NCI-H526 (cell line): ENCODE data around the gene RNU1-1.
A peak's percentile ranks its signal among the peaks of the same experiment; 100 is the strongest.
"Not testable (repeated sequence)": the region's sequence is repeated elsewhere in the genome, so short reads cannot be mapped to it uniquely, and the experiment has no call there.

Experiments
- DNase-seq, 2 experiments: peaks; one replicate each; lab custom pipeline; 2025; lab: John Stamatoyannopoulos, UW

RNU1-1 gene

DNA sequence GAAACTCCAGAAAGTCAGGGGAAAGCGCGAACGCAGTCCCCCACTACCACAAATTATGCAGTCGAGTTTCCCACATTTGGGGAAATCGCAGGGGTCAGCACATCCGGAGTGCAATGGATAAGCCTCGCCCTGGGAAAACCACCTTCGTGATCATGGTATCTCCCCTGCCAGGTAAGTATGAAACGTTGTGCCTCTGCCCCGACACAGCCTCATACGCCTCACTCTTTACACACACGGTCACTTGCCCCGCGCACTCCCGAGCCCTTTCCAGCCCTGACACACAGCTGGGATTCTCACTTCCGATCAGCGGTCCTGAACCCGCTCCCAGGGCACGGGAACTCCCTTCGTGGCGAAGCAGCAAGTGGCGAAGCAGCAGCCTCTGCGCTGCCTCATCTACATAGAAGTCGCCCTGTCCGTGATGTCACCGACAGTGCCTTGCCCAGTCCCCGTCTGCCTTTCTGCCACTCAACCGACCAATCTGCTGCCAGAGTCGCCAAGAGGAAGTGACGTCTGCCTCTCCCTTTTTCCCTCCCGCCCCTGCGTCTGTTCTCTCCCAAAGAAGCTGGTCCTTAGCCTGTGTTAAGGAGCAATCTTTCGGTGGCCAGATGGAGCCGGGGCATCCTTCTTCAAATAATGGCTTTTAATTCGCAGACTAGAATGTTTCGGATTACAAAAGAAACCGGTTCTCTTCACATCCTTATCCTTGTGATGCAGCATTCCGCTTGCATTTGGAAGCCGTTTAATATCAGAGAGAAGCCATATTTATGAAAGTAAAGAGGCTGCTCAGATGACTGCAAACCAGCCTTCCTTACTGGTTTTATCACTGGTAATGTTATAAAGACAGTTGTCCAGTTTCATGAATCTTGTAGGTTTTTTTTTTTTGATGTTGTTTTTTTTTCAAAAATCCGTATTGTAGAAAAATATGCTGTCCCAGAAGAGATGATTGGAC lies at the start of gene RNU1-1:
Gene RNU1-1 (minus strand): TSS at position 179 of the 949 bp plus-strand sequence.
- peak; percentile 87 to 91 for DNase-seq

DNA sequence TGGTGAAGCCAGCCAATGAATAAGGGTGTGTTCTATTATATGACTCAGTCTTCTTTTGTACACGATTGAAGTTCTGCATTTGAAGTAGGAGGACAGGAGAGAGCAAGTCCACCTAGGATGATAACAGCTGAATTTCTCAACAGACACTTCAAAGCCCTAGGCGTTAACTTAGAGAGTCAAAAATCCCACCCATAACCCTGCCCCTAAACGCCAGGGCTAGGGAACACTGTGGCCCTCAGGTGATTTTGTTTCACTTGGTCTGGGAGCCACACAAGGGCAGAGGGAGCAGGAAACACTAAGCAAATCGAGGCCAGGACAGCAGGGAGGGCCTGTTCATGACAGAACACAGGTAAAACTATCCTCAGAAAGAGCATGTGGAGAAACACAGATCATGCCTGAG lies 47.0 kb upstream of the RNU1-1 start:
- not testable (repeated sequence) for DNase-seq

DNA sequence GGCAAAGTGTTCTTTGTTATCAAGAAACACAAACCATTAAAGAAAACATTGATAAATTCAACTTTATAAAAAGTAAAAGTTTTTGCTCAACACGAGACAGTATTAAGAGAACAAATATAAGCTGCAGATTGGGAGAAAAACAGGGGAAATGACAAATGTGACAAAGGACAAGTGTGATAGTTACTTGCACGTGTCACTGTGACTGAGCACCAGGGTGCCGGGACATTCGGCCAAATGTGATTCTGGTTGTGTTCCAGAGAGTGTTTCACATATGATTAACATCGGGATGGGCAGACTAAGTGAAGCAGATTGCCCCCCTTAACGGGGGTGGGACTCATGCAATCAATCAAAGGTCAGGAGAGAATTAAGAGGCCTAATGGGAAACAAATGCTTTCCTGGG lies 46.4 kb upstream of the RNU1-1 start:
- not testable (repeated sequence) for DNase-seq

DNA sequence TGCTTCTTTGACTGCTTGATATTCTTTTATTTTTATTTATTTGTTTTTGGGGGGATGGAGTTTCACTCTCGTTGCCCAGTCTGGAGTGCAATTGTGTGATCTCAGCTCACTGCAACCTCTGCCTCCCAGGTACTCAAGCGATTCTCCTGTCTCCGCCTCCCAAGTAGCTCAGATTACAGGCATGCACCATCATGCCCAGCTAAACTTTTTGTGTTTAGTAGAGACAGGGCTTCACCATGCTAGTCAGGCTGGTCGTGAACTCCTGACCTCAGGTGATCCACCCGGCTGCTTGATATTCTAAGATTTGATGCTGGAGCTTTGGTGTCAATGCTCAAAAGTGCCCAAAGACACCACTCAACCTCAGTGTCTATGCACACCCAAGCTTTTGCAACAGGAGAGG lies 45.6 kb upstream of the RNU1-1 start:
- not testable (repeated sequence) for DNase-seq

DNA sequence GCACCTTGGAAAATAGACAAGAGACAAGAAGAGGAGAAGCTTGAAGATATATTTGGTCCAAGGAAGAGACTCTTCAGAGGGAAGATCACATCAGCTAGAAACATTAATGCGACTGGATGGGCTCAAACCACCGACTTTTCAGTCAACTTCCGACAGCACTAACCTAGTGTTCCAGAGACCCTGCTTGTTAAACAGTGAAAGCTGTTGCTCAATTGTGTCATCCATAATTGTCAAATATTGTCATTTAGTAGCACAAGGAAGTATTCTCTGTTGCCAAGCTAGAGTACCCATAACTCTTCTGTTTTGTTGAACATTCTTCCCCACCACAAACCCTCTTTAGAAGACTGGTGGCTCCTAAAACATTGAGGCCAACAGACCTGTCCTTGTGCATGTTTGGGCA lies 42.9 kb upstream of the RNU1-1 start:
- not testable (repeated sequence) for DNase-seq

DNA sequence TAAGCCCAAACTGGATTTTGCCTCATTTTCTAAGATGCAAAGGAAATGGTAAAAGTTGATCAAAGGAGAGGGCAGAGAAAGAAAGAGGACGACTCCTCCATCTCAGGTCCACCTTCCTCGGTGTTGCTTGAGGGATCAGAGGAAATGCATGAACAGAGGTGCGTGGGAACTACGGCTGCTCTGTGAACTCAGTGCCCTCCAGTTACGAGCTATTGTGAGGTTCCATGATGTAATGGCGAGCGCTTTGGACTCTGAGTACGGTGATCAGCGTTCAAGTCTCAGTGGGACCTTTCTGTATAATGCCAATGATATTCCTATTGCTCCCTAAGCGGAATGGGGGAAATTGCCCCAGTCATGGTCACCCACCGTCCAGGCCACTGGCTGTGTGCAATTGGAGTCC lies 39.2 kb upstream of the RNU1-1 start:
- DNase-seq: not testable (repeated sequence)

DNA sequence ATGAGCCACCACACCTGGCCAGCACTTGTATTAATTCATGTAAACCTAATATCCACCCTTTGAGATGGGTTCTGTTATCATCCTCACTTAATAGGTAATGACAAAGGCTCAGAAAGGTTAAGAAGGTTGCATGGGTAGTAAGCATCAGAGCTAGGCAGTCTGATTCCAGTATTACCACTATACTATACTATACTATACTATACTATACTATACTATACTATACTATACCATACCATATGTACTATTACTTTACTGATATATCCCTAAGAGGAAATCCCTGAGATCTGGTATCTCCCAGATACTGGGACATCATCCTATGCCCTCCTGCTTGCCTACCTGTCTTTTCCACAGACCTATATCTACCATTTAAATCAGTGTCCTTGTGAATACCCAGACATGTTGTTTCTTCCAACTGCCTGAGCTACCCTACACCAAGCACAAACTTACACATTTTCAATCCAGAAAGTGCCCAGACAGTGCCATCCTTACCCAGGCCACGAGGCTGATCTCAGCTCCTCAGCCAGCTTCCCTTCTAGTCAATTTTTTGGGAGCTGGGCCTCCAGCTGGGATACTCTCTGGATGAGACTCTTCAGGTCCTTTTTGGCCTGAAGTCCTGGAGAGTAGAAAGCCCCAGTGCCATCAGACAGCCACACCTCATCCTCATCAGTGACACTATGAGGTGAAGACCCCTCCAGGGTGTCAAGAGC lies 36.3 kb upstream of the RNU1-1 start:
- DNase-seq: not testable (repeated sequence)

DNA sequence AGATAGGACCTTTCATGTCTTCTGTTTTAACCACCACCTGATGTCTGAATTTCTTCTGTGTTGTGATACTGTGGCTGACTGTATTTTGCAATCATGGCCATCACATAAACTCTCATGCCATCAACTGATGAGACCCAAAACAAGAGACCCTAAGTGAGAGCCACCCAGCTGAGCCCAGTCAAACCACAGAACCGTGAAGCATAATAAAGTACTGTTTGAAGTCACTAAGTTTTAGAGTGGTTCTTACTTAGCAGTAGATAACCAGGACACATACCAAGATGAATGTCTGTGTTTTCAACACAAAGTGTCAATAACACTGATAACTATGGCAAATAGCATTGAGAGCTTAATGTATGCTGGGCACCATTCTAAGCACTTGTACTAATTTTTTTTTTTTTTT lies 35.5 kb upstream of the RNU1-1 start:
- DNase-seq: not testable (repeated sequence)

DNA sequence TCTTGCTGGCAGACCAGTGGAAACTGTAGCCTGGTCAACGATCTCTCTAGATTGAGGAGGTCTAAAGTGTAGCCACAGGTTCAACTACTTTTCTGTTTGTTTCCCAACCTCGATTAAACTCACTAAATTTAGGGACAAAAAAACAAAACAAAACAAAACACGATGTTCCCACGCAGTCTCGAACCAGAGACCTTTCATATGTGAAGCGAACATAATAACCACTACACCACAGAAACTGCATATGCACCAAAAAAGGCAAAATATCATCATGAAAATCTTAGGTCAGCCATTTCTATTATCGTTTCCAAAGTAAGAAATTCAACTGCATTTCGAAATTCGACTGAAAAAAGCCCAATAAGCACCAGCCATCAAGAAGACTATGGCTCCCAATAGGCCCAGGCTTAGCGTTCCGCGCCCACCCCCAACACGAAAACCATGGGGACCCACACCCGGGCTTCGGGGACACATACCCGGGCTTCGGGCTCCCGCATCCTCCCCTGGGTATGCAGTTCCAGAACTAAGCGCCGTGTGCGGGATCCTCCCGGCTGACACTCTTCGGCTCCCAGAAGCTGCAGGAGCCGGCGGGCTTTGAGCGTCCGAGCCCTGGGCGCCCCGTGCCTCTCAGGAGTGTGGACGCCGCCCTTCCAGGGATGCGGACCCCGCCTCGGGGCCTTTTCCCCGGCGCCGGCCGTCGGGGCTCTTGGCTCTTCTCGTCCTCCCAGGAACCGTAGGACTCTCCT lies 33.6 kb upstream of the RNU1-1 start:
- not testable (repeated sequence) for DNase-seq

DNA sequence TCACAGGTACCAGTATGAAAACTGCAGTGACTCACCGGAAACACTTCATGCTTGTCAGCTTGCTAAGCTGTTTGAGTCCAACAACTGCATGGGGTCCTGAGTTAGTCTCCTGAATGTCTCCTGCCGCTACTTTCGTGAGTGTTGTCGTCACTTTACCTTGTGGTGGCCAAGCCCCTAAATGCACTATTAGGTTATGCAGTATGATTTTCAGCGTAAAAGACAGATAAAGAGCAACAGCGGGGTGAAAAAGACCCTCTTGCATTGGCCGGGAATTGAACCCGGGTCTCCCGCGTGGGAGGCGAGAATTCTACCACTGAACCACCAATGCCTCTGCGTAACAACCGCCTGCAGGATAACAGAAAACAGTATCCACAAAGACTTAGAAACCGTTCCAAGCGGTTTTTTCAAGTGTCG lies 31.6 kb upstream of the RNU1-1 start:
- not testable (repeated sequence) for DNase-seq

DNA sequence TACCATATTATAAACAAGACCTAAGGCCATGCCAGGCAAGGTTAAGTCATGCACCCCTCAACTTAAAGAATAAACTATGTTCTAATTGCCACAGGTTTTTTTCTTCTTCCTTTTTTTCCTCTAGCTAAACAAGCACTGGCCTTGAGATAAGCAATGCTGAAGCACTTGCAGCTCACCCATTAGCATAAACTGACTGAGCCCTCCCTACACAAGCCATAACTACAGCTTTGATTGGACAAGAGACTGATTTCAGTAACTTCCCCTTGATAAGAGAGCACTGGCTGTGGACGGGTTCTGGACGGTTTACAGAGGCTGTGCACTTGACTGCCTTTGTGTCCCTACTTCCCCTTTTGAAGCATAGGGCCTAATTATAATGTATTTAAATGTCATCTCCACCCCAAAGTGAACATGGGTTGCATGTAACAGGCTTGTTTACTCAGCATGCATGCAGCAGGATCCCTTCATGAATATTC lies 26.4 kb upstream of the RNU1-1 start:
- peak; percentile 46 to 50 for DNase-seq

DNA sequence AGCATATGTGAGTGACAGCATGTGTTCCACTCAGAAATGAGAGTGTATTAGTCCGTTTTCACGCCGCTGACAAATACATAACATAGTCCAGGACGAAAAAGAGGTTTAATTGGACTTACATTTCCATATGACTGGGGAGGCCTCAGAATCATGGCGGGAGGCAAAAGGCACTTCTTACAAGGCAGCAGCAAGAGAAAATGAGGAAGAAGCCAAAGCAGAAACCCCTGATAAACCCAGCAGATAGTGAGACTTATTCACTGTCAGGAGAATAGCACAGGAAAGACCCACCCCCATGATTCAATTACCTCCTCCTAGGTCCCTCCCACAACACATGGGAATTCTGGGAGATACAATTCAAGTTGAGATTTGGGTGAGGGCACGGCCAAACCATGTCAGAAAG lies 23.4 kb upstream of the RNU1-1 start:
- not testable (repeated sequence) for DNase-seq

DNA sequence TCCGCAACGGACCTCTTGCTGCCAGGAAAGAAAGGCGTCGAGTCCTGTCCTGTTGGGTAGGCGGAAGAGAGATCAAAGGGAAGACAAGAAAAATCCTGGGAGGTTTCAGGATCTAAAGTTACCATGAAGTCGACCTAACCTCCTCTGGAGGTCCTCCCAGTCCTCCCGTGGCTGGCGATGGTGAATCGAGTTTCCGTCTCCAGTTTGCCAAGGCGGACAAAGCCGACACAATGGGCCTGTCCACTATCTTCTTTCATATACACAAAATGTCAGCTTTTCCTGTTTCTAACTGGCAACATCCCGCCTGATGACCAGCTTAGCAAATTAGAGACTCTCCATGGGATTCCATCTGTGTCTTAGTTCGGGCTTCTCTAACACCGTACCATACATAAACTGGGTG lies 22.7 kb upstream of the RNU1-1 start:
- DNase-seq: not testable (repeated sequence)

DNA sequence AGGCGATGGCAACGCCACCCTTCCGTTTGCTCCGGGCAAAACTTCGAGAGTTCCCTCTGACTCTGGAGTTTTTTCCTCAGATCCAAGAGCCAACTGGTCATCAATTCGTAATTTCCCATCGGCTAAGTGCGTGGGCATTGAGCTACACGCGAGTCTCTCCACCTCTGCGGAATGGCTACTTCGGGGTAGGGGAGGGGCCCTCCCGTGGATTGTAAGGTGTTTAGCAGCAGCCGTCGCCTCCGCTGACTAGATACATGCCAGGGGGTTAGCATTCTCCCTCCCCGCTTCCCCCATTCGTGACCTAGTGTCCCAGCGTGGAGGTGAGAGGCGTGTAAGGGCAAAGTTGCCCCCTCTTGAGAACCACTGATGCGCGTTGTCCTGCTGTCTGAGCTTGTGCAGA lies 21.8 kb upstream of the RNU1-1 start:
- not testable (repeated sequence) for DNase-seq

DNA sequence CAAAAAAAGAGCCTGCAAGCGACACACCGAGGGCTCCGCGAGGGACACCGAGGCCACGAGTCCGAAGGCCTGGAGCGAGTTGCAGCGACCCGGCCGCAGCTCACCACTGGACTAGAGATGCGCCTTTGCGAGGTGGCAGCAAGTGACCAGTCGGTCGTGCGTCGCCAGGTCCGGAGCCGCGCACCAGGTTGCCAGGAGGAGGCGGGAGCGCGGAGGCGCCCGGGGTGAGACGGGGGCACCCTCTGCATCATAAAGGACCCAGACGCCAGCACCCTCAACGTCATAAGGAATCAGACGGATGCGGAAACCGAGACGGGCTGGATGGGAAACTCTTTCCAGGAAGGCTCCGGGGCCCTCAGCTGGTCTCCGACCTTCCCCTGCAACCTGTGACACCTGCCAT lies 21.4 kb upstream of the RNU1-1 start:
- DNase-seq: not testable (repeated sequence)

DNA sequence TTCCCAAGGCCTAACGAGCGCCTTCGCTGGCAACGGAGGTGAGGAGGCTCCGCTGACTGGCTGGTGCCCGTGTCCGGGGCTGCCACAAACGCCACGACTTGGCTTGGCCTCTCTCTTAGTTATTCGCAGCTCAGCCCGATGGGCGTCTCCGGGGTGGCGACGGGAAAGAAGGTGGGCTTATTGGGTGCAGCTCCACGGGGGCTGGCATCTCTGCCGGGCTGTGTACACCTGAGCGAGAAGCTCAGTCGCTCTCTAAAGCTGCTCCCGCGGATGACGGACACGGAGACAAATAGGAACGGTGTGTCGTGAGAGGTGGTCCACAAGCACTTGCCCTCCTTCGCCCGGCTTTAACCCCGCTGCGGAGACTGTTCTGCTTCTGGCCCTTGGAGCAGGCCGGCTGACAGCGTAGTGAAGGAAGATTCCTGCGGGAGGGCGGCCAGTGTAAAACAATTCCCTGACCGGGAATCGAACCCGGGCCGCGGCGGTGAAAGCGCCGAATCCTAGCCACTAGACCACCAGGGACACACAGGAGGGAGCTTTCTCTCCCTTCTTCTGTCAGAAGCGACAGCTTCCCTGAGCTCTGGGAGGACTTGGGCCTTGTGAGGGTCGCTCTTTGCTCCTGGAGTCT lies 20.9 kb upstream of the RNU1-1 start:
- DNase-seq: not testable (repeated sequence)

DNA sequence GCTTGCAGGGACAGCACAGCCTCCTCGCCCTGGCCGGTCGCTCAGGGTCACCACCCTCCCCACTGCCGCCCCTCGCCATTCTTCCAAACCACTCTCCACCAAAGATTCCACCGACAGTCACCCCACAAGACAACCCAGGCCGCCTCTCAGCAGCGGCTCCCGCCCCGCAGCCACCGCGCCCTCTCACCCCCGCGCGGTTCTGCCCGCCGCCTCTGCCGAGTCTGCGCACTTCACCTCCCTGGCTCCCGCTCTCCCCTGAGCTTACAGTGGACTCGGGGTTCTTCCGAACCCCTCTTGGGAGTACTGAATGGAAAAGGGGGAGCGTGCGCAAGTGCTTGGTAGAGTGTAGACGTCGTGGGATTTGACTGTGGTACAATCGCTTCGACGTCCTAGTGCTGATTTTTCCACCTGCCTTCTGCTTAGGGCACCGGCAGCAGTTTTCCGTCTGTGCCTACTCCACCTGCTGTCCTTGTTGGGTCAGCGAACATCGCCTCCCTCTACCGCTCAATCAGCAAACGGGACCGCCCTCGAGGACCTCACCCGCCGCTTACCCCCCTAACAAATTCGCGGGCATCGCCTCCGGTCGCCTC lies 20.2 kb upstream of the RNU1-1 start:
- DNase-seq: not testable (repeated sequence)

DNA sequence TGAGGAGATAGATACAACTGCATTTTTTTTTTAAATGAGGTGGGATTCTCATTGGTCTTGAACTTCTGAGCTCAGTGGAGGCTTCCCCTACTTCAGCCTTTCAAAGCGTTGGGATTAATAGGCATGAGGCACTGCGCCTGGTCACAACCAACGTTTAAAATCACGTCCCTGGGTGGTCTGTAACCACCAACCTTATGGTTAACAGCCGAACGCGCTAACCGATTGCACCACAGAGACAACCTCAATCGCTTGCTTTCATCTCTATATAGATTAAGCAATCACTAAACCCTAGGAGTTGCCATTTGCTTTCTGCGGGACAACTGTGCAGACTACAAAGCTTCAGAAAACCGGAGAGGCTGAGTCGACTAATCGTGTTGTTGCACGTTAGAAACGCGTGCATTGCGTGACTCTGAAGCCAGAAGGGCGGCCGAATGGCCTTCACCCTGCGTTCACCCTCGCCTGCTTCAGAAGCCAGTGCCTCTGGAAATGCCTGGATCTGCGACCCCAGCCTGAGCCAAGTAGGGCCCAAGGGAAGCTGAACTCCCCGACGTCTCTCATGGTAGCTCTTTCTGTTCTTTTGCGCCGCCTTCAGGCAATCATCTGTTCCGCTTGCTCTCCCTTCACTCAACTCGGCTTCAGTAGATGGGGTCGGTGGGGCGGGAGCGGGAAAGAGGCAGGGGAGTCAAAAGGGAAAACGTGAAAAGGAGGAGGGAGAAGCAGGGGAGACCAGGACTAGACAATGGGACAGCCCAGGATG lies 18.3 kb upstream of the RNU1-1 start:
- DNase-seq: not testable (repeated sequence)

DNA sequence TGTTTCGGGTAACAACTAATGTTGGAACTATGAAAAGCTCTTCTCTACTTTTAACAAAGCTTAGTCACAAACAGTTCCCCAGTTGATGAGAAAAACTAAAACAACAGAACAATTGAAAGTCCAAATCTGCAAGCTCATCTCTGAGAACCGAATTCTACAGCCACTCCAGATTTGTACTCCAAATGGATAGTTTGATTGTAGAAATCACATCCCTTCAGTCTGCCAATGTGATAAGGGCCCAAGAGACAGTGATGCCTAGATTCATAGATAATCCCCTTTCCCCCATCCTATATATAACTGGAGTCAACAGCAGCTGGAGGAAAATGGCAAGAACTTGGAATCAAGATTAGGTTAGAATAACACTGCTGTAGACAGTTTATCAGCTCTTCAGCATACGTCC lies 14.3 kb upstream of the RNU1-1 start:
- not testable (repeated sequence) for DNase-seq

DNA sequence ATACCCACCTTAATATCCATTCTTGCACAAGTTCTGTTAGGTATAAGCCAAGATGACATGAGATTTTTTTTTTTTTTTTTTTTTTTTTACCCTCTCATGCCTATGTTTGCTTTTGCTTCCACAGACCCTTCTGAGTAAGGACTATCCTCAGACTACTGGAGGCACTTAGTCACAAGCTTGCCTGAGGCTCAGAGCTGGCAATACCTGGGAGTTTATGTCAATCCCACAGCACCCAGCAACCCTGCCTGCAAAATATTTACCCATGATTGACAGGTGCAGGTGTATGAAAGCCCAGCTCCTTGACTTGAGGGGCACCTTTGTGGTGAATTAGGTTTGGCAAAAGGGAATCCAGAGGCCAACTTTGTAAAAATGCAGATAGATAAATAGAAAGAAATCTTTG lies 11.7 kb upstream of the RNU1-1 start:
- DNase-seq: not testable (repeated sequence)
